Fibroblast of lung (primary cell): ENCODE measurements around the gene CHRM4.

Experiments used
- CTCF ChIP-seq, 2 donors: IDR thresholded peaks in 1 of 2; conservative IDR thresholded peaks in 1 of 2; 1 replicate in 1 of 2; 2 replicates in 1 of 2; pipeline ENCODE4 v1.5.1; 2011 to 2012; ENCODE audit warnings: low read length in 2 of 2, control low read depth in 1 of 2, inconsistent platforms in 1 of 2, low read depth in 1 of 2, mild to moderate bottlenecking in 1 of 2
- EZH2 ChIP-seq: IDR thresholded peaks from 2 replicates; pipeline ENCODE4 v1.5.1; 2012; ENCODE audit warnings: low read length, control low read depth, mild to moderate bottlenecking; ENCODE audit errors: missing control alignments

GRCh38 chr11:46387919-46388618 is 3.5 kb downstream of the CHRM4 start:
- TF ChIP-seq CTCF (conservative IDR thresholded peaks at IDR 0.05 in 1 of 2, IDR thresholded peaks at IDR 0.05 in 1 of 2; ENCODE audit: low read depth in 1 of 2, low read length in 2 of 2) = no peak
- no peak for TF ChIP-seq EZH2
